ENCODE results near the gene USP31. TPM values are rescaled to one million over a fixed set of nuclear protein-coding genes. Genes with fewer than 3 reads are reported as not detected.
A peak's percentile ranks its signal among the peaks of the same experiment; 100 is the strongest.

USP31 gene
- total and polyA plus RNA-seq, 10 donors = 0.52 to 9.0 (median 5.5) TPM

DNA sequence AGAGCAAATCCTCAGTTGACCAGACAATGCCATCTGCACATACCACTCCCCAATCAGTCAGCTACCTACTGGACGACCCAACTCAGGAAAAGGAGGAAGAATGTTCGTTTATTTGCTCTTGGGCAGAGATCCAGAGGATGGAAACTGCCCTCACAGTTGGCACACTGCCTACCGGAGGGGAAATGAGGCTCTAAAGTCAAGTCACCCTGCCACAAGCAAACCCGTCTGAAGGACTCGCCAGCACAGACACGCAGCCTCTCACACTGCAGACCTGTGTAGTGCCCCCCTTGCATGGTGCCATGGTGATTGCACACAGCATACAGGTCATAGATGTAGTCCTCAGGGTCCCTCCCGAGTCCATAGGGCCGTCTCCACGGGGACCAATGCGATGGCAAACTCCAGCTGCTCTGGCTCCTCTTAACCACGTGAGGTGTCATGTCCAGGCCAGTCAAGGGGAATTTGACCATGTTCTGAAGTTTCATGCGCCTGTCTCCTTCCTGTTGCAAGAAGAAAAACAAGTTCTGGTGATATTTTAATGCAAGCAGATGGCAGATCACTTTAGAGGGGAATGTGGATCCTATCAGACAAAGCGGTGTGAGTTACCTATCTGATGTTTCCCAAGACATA, 69.5 kb downstream of the USP31 start:
- Histone ChIP-seq H3K27me3 (replicated peaks in 1 of 7) (no peaks in the 10 kb centered on the region), H3K4me1 (peaks cover 0 to 22% (median 11%) of the 10 kb centered on the region in 6 donors), H3K36me3 (peaks cover 0 to 60% (median 5%) of the 10 kb centered on the region in 6 donors), H3K4me3 (no peak overlapping the region), H3K9me3 (no peaks in the 10 kb centered on the region), H3K27ac (peak overlapping the region in 4 of 8 donors; percentile 3 to 27 (median 11))
- DNase-seq = no peak
- intact Hi-C loops (cut with DNase I; ENCODE audit: low total_unique reads) = no loop called here
- no peak for TF ChIP-seq CTCF (IDR thresholded peaks at IDR 0.05 in 8 of 11, conservative IDR thresholded peaks at IDR 0.05 in 3 of 11)
- TF ChIP-seq POLR2A (IDR thresholded peaks at IDR 0.05) = no peak
- peak in 2 of 3 donors; percentile 44 to 59 for TF ChIP-seq POLR2AphosphoS5 (IDR thresholded peaks at IDR 0.05)
- 44 to 60% (median 52%) methylated on average over 10 to 13 of the region's 13 CpGs for WGBS, 5 donors

DNA sequence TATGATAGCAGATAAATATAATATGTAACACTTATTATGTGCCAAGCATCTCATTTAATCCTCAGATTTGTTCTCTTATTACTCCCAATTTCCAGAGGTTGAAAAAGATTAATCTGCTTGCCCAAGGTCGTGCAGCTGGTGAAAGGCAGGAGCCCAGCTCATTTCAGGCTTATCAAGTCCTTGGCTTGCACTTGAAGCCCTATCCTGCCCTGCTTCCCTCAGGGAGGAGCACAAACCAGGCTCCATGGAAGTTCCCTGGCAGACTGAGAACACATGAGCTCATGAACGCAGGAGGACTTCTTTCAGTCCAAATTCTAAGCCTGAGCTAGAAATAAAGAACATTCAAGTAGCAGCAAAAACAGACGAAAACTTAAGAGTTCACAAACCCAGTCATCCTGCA, 74.8 kb downstream of the USP31 start:
- Histone ChIP-seq H3K27ac (peak overlapping the region in 4 of 8 donors; percentile 11 to 55 (median 31)), H3K9me3 (no peaks in the 10 kb centered on the region), H3K4me3 (no peak overlapping the region), H3K4me1 (peaks cover 0 to 37% (median 17%) of the 10 kb centered on the region in 6 donors), H3K36me3 (peaks cover 0 to 63% (median 15%) of the 10 kb centered on the region in 6 donors), H3K27me3 (replicated peaks in 1 of 7) (no peaks in the 10 kb centered on the region)
- DNase-seq = no peak
- 53 to 67% (median 66%) methylated on average over 3 of the region's 3 CpGs for WGBS, 5 donors
- no peak for TF ChIP-seq POLR2A (IDR thresholded peaks at IDR 0.05)
- TF ChIP-seq POLR2AphosphoS5 (IDR thresholded peaks at IDR 0.05) = no peak
- TF ChIP-seq CTCF (IDR thresholded peaks at IDR 0.05 in 8 of 11, conservative IDR thresholded peaks at IDR 0.05 in 3 of 11) = no peak
- intact Hi-C loops (cut with DNase I; ENCODE audit: low total_unique reads) = no loop called here

DNA sequence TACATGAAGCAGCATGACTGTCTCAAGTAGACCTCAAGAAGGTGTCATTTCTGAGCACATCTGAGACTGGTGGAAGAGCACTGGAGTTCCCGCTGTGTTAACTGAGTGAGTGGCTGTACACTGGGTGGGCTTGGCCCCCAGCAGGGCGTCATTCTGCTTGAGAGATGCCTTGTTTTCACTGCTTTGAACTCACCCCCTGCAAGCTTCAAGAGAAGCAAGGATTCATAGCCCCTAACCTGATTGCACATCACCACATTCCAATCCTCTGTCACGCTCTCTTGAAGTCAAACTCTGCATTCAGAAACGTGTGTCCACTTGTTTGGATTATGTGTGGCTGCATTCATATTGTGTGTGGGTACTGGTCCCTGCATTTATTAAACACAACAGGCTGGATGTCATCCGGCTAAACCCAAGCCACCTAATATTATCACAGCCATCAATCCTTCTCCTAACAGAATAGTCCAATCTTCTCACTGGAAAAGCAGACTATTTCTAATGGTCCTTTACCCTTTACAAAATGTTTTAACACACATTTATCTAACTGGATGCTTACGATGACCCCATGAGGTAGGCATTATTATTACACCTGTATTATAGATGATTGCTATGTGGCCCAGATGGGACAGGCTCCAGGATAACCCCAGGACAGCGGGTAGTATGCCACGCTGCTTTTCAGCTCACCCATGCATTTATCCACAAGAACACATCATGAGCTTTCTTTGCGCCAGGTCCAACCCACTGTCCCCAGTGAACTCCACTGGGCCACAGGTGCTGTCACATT, 76.3 kb downstream of the USP31 start:
- intact Hi-C loops (cut with DNase I; ENCODE audit: low total_unique reads) = no loop called here
- Histone ChIP-seq H3K36me3 (peaks cover 0 to 75% (median 27%) of the 10 kb centered on the region in 6 donors), H3K9me3 (no peaks in the 10 kb centered on the region), H3K27ac (no peak overlapping the region), H3K27me3 (replicated peaks in 1 of 7) (no peaks in the 10 kb centered on the region), H3K4me3 (no peak overlapping the region), H3K4me1 (peaks cover 0 to 34% (median 14%) of the 10 kb centered on the region in 6 donors)
- 92 to 97% (median 93%) methylated on average over 9 of the region's 9 CpGs for WGBS, 5 donors
- no peak for TF ChIP-seq POLR2AphosphoS5 (IDR thresholded peaks at IDR 0.05)
- TF ChIP-seq POLR2A (IDR thresholded peaks at IDR 0.05) = no peak
- TF ChIP-seq CTCF (IDR thresholded peaks at IDR 0.05 in 8 of 11, conservative IDR thresholded peaks at IDR 0.05 in 3 of 11) = no peak
- DNase-seq = no peak

DNA sequence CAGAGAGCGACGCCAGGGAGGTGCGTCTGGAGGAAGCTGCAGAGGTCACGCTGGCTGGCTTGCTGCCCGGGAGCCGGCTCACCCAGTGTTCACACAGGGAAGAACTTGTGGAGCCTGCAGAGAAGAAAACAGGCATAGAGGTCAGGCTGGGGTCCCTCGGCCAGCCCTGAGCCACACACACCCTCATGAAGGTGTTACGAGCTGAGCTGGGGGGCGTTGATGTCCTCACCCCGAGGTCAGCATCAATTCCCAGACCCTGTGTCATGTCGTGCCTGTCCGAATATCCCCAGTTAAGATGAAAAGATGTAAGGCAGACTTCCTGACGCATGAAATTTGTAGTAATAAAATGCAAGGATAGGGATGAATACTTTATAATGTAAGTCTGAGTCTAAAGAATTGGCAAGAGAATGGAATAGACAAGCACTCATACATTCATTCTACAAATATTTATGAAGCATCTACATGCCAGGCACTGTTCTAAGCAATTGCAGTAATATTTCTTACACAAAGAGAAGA, 77.1 kb downstream of the USP31 start:
- H3K27me3 ChIP-seq (replicated peaks in 1 of 7) = no peaks in the 10 kb centered on the region
- no peak for TF ChIP-seq POLR2A (IDR thresholded peaks at IDR 0.05)
- TF ChIP-seq POLR2AphosphoS5 (IDR thresholded peaks at IDR 0.05) = peak in 2 of 3 donors; percentile 42 to 52
- no peak for TF ChIP-seq CTCF (IDR thresholded peaks at IDR 0.05 in 8 of 11, conservative IDR thresholded peaks at IDR 0.05 in 3 of 11)
- peaks cover 0 to 83% (median 30%) of the 10 kb centered on the region in 6 donors for H3K36me3 ChIP-seq
- intact Hi-C loops (cut with DNase I; ENCODE audit: low total_unique reads) = no loop called here
- no peak overlapping the region for H3K4me3 ChIP-seq
- 59 to 78% (median 72%) methylated on average over 13 of the region's 13 CpGs for WGBS, 5 donors
- peak overlapping the region in 4 of 8 donors; percentile 4 to 41 (median 6) for H3K27ac ChIP-seq
- peaks cover 0 to 34% (median 14%) of the 10 kb centered on the region in 6 donors for H3K4me1 ChIP-seq
- H3K9me3 ChIP-seq = no peaks in the 10 kb centered on the region
- DNase-seq = no peak
